NCI-H2196 (cell line): ENCODE results near the gene PSMA6.
"Not testable (repeated sequence)": the region's sequence is repeated elsewhere in the genome, so short reads cannot be mapped to it uniquely, and the experiment has no call there.

ENCODE experiments used
- DNase-seq: peaks from one replicate; lab custom pipeline; 2025; ENCODE audit not compliant: unreplicated experiment; lab: John Stamatoyannopoulos, UW

PSMA6 gene

DNA sequence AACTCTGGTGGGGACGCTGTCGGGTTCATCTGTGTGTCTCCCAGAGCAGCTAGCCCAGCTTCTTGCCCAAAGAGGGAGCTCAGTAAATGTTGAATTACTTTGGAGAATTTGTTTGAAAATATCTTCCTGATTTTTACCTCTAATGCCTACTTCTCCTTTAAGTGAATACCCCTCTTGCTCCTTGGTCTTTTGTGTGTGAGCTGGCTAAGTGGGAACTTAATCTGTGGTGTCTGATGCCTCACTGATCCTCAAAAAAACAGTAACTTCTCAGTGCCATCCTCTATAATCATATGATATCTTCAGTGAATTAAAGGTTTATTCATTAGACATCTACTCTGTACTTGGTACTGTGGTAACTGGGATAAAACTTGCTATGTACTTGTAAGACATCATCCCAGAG is 7.7 kb upstream of the PSMA6 start:
- DNase-seq: no peak

DNA sequence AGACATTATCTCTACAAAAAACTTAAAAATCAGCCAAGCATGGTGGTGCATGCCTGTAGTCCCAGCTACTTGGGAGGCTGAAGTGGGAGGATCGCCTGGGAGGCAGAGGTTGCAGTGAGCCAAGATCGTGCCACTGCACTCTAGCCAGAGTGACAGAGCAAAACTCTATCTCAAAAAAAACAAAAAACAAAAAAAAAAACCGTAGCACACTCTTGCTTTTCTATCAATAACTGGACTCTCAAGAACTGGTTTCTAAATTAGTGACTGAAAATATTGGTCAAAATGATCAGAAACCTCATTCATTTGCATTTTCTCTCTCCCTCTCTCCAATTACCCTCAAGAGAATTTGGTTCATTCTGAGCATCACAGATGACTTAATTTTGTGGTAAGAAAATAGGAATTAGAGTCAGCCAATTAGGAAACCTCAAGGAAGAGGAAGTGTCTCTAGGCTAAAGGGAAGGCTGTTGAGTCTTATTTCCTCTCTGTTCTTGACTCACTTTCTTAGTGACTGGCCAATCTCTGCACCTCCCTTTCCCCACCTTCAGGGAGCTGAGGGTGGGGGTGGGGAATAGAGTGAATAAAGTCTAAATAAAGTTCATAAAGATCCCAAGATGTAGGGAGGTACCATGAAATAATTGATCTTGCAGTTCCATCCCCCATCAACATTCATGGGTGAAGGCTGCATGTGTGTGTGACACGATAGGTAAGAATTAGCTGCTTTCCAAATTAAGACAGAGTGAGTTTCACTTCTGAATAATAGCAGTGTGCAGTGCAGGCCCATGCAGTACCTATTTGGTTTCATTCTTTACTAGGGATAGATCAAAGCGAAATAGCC is 6.8 kb upstream of the PSMA6 start:
- no peak for DNase-seq

- DNase-seq: no peak
These were observed 6.1 kb upstream of the PSMA6 start for GRCh38 chr14:35286003-35286600.

DNA sequence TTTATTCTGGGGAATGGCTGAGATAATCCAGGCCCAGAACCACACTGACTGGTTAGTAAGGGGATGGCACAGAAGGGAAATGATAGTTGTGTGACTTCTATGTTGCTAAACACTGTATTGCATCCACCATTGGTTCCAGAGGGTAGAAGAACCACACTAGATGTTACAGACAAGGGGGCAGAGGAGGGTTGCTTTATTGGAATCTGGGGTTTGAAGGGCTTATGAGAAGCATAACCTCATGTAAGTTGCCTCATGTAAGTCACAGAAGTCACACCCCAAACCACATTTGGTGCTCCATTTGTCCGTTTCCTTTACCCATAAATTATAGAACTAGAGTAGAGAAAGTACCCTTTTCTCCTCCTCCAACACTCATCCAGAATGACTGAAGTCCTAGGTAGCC is 5.5 kb upstream of the PSMA6 start:
- DNase-seq: no peak

DNA sequence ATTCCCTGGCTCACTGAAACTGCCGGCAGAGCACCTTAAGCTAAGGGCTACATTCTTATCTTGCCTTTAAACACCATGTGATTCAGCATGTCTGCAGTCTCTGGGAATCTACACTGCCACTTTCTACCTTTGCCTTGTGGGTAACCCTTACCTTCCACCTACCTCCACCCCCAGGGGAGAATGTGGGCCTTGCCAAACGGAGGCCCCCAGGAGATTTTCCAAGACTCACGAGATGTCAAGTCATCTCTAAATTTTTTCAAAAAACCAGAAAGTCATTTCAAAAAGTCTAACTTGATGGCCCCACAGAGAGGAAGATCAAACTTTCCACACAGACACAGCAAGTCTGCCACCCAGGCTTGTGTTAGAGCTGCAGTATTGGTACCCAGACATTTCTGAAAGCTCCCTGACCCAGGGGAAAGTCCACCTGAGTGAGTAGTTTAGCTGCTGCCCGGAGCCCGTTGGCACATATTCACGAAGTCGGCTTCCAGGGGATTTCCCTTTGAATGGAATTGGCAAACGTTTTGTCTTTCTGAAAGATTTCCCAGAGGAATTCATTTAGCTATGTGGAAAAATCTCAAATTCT is 4.7 kb upstream of the PSMA6 start:
- DNase-seq: no peak

- DNase-seq: no peak
These were observed 2.6 kb upstream of the PSMA6 start for GRCh38 chr14:35289623-35290022.

- DNase-seq: no peak
These were observed 784 bp downstream of the PSMA6 start for GRCh38 chr14:35292770-35293561.

- DNase-seq: no peak
These were observed 3.6 kb downstream of the PSMA6 start for GRCh38 chr14:35295845-35296161.

DNA sequence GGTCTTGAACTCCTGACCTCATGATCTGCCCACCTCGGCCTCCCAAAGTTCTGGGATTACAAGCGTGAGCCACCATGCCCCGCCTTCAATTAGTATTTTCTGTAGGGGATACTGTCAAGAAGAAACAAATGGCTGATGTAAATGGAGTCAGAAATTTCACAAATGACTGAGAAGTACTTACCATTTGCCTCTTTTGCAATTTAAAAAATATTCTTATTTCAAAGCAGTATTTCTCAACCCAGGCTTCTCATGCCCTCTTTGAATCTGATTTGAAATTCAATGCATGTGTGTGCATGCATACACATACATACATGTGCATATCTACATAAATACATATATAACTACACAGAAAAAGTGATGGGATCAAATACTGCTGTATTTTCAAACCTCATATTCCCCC is 4.4 kb downstream of the PSMA6 start:
- DNase-seq: no peak

DNA sequence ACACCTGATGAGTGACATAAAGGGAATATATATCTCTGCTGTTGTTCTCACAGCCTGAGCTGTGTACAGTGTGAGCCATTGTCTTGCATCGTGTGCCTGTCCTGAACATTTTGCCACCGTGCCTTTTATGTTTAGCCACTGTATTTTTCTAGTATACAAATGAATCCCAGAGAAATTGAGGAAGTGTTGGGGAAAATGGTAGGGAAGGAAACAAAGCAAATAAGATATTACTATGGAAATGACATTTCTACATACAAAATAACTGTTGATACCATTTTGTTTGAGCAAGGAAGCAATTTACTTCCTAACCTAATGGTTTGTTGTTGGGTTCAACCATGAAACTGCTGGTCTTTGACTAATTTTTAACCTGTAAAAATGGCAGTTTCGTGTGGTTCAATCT is 5.5 kb downstream of the PSMA6 start:
- no peak for DNase-seq

DNA sequence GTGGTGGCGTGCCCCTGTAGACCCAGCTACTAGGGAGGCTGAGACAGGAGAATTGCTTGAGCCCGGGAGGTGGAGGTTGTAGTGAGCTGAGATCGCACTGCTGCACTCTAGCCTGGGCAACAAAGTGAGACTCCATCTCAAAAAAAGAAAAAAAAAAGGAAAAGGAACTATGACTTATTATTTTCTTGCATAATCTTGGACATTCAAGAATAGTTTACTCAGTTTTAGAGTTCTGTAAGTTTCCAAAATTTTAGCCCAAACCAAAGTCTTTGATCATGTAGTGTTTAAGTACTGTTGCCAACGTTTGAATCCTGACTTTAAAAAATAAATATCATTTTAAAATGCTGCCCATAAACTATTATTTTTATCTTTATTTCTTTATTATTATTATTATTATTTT is 6.2 kb downstream of the PSMA6 start:
- DNase-seq: no peak

DNA sequence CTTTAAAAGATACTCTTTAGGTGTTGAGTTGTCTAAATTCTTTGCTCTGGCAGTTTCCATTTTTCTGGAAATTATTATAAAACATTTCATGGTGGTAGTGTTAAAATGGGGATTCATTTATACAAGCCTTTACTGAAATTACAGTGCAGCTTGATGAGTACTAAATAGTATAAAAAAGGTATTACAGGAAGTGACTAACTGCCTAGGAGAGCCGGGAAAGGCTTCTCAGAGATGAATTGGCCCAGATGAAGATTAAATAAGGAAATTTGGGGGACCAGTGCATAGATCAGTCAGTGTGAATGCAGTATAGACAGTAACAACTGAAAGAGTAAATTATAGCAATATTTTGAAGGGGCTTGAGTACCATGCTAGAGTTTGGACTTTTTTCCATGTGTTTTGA is 7.5 kb downstream of the PSMA6 start:
- DNase-seq: no peak

- no peak for DNase-seq
These were observed 8.0 kb downstream of the PSMA6 start for GRCh38 chr14:35300228-35300627.

GRCh38 chr14:35301334-35301733 is 9.2 kb downstream of the PSMA6 start:
- DNase-seq: not testable (repeated sequence)

DNA sequence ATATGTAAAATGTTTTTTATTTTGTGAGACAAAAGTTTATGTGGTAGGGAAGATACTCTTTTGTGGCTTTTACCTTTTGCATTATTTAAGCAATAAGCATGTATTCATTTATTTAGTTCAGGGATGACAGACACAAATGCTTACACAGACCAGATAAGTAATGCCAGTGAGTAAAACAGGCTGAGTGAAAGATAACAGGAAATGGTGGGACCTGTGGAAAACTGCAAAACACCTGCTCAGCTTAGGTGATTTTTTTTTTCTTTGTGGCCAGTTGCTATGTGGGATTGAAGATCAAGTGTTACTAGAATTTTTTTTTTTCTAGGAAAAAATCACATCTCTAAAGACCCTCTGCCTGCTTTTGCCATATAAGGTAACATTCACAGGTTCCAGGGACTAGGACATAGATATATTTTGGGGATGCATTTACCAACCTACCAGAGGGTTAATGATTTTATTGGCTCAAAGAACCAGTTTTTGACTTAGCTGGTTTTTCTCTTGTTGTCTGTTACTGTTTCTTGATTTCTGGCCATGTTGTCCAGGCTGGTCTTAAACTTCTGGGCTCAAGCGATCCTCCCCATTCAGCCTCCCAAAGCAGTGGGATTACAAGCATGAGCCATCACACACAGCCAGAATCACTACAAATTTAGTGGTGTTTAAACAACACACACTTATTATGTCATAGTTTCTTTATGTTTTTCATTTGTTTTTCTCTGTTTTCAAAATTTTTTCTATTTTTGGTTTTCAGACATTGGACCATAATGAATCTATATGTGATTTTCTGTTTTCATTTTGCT is 9.8 kb downstream of the PSMA6 start:
- no peak for DNase-seq

GRCh38 chr14:35303149-35303935 is 11.2 kb downstream of the PSMA6 start:
- DNase-seq: no peak

- no peak for DNase-seq
These were observed 12.8 kb downstream of the PSMA6 start for GRCh38 chr14:35304812-35305462.

- no peak for DNase-seq
These were observed 13.5 kb downstream of the PSMA6 start for GRCh38 chr14:35305633-35306032.

GRCh38 chr14:35306114-35306513 is 13.9 kb downstream of the PSMA6 start:
- no peak for DNase-seq

GRCh38 chr14:35317820-35318219 is 25.6 kb downstream of the PSMA6 start:
- DNase-seq: no peak
